Right kidney (tissue), 1 donor: ENCODE data around the gene KCNK2.

ENCODE experiments used
- DNase-seq: peaks from one replicate; pipeline ENCODE4 v3.0.0-alpha.2; 2016

KCNK2 gene

DNA sequence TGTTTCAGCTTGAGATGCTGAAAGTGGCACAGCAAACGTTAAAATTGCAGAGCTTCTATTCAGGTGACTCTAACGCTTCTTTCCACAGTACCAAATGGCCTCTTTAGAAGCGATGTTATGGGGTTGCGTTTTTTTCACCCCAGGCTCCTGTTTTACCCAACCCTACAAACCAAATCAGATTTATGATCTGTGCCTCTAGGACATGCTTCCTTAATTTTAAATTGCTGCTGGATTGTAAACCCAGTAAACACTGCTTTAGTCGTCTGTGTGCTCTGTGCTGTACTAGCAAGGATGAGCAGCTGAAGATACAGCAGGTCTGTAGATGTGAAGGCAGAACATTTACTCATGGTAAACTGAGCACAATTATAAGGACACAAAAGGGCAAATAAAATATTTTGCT lies 13.0 kb downstream of the KCNK2 start:
- DNase-seq, result no peak

DNA sequence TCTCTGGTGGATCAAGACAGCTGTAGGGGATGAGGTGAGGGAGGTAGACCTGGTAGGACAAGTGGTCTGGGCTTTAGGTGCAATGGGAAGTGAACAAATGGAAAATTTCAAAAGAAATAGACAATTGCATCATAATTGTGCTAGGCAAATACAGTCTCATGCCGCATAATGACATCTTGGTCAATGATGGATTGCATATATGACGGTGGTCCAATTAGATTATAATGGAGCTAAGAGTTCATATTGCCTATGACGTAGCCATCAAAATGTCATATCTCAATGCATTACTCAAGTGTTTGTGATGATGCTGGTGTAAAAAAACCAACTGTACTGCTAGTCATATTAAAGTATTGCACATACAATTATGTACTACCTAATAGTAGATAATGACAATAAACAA lies 19.0 kb downstream of the KCNK2 start:
- no peak for DNase-seq

DNA sequence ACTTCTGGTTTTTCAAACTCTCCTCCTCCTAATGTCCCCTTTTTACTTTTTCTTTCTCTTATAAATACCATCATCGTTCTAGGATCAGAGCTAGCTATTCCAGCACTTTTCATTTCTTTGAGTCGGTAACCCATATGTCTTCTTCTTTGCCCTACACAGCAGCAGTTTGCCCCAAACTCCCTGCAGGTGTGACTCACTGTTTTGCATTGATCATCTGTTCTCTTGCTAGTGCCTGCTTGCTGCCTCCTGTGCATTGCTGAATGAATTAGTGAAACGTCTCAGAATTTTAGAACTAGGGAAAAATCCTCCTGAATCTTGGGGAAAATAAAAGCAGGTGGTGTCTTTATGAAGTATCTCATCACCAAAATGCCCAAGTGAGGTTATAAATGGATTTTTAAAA lies 21.7 kb downstream of the KCNK2 start:
- DNase-seq, result no peak

DNA sequence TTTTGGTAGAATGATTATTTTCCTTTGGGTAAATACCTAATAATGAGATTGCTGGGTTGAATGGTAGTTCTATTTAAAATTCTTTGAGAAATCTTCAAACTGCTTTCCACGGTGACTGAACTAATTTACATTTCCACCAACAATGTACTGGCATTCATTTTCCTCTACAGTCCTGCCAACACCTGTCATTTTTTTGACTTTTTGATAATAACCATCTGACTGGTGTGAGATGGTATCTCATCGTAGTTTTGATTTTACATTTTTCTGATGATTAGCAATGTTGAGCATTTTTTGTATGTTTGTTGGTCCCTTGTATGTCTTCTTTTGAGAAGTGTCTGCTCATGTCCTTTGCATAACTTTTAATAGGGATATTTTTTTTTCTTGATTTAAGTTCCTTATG lies 23.5 kb downstream of the KCNK2 start:
- DNase-seq, result no peak

DNA sequence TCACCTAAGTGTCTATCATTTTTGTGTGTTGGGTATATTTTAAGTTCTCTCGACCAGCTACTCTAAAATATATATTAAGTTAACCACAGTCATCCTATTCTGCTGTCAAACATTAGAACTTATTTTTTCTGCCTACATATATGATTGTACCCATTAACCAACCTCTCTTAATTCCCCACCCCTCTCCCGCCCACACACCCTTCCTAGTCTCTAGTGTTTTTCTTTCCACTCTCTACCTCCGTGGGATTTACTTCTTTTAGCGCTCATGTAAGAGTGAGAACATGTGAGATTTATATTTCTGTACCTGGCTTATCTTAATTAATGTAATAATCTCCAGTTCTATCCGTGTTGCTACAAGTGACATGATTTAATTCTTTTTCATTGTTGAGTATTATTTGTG lies 26.6 kb downstream of the KCNK2 start:
- DNase-seq, result no peak

DNA sequence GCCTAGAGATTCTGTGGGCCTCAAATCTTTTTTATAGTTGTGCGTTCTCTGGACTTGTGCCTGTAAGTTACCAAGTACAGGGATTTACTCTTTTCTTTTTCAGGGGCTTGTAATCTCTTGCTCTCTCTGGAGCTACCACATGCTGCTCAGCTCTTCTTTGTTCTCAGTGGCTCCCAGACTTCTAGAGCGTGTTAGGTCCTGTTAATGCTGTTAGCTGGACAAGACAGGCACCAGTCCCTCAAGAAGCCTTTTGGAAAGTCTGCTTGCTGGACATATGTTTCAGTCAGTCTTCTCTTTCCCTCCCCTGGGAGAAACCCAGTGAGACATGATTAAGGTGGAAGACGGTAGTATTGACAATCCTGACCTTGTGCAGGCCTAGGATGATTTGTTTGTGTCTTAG lies 29.4 kb downstream of the KCNK2 start:
- DNase-seq, result no peak

DNA sequence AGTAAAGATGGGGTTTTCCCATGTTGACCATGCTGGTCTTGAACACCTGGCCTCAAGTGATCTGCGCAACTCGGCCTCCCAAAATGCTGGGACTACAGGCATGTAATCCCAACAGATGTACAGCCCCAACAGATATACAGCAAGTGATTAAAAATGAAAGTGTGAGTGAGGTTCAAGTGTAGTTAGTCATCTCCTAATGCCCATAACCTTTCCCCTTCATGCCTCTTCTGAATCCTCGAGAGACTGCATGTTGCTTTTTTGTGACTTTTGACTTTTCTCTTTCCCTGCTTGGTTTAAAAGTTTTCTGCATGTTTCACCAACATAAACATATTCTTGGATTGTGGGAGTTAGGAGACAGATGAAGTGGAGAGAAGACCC lies 31.2 kb downstream of the KCNK2 start:
- no peak for DNase-seq

DNA sequence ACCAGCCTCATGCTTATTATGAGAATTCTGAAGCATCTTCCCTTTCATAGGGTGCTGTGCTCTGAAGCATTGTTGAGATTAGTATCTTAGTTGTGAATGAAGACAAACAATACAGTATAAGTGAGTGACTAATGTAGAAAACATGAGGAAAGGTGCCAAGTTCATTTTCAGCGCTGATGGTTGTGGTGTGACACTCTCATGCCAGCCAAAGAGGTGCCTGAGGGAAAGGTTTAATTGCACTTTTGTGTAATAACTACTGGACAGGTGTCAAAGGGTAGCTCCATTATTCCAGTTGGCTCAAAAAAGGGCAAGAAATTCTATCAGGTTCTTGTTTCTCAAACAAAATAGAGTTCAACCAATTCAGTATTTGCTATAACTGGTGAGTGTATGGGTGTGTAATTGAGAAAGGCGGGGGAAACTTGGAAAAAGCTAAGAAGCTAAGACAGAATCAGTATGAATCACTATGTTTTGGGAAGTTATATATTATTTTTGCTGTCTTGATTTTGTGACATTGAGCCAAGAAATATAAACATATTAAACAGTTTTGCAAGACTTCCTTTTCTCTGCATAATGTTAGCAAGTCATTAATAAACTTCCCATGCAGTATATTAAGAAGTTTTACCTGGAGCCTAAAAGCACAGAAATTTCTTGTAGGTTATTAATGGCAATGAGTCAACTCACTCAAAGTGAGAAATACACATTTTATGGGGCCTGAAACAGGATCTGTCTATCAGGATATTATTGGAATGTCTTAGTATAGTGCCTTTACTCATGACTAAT lies 31.8 kb downstream of the KCNK2 start:
- no peak for DNase-seq

DNA sequence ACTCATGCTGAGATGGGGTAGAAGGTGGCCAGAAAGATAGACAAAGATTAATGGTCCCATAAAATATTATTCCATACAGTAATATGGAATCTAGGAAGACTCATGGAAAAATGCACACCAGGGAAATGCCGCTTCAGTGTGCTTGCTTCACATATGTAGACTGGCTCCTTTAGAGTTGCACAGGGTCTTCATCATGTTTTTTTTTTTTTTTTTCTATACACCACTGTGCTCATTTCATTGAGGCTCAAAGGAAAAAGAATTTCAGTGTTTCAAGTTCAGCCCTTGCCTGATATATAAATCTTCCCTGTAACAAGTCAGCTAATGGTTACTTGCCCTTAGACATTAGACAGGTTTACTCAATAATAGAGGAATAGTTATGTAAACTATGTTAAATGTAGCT lies 33.2 kb downstream of the KCNK2 start:
- no peak for DNase-seq

DNA sequence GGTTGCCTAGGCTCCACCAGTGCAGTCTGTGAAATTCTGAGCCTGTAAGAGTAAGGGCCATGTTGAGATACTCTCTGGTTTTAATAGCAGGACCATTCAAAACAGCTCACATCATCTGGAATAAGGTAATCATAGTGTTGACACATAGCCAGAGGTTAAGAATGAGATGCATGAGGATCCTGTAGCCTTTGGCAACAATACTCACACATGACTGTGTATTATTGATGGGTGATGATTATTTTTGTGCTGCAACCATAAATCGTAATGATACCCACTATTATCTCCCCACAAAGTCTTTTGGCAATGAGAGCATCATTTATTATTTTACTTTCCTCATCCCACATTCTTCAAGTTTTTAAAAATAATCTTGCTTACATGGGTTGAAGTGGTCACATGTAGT lies 35.5 kb downstream of the KCNK2 start:
- DNase-seq, result no peak

DNA sequence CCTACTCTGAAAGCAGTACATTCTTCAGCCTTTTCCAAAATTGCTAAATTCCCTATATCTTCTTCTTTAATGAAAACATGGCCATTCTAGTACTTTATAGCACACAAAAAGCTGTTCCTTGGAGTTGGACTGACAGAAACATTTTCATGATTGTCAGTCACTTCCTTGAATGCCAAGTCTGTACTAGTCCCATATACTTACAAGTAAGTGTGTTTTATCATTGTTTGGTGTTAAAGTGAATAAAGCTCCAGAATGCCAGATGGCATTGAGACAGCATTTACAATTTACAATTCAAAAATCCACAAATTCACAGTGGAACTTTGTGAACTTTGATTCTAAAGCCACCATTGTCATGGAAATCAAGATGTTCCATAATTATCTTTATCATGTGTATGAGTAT lies 36.5 kb downstream of the KCNK2 start:
- DNase-seq, result no peak

DNA sequence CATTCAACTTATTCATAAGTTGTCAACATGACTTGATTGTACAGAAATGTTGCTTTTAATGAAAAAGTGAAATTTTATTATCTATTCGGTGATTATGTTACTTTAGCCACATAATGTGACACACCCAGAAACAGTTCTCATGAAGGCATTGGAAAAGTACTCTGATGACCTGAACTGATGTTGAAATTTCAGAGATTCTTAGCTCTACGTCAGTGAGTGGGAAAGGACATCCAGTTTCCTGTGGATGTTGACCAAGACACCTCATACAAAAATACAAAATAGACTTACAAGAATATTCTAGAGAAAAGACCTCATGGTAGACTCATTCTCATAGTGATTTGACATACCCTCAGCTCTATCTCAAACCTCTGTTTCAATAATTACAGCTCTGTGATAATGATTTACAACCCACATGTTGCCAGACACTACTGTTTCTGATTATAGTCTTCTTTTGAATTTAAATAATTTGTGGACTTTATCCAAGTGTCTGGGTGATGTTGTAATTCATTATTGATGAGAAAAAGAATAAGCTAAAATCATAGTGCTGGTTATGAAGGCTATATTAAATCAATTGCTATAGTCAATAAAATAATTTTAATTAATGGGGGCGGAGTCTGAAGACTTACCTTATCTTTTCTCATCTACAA lies 37.3 kb downstream of the KCNK2 start:
- DNase-seq, result no peak

DNA sequence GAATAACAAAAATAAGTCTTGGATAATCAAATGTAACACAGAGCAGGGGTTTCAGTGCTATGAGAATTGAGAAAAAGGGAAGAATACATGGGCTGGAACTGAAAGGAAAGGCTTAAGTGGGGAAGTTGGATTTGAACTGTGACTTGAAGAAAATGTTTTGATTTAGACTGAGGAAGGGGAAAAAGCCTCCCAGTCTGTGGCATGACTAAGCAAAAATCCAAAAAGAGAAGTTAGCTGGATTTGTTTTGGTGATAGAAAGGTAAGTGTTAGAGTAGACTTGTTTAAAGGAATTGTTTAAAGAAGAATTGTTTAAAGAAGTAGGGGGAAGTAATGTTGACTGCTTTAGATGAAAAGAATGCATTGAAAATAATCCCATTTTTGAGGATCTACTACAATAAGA lies 46.0 kb downstream of the KCNK2 start:
- no peak for DNase-seq

DNA sequence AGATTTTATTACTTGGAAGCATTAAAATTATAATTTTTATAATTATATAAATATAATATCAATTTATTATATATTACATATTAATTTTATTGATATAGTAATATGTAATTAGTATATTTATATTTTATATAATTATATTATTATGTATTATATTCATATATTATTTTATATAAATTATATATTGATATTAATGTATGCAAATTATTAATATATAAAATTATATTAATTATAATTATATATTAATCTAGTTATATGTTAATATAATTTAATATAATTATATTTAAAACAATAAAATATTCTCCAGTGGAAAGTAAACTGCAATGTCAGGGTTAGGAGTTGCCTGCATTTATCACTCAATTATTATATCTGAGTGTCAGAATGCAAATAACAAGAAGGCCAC lies 48.8 kb downstream of the KCNK2 start:
- no peak for DNase-seq

DNA sequence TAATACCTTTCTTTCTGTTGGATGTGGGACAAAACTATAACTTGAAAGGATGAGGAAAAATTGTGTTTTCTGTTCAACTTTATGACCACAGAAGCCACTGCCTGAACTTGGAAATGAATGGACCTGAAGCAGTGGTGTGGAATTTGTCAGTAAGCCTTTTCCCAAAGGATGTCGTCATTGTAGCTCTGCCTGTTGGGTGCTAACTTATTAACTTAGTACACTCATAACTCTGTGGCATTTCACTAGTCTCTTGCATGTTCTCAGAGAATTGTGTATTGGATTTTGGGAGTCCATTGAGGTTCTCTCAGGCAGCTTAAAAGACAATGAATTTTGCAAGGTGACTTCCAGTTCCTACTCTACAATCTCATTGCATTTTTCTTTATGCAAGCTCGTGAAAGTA lies 49.6 kb downstream of the KCNK2 start:
- DNase-seq, result no peak

DNA sequence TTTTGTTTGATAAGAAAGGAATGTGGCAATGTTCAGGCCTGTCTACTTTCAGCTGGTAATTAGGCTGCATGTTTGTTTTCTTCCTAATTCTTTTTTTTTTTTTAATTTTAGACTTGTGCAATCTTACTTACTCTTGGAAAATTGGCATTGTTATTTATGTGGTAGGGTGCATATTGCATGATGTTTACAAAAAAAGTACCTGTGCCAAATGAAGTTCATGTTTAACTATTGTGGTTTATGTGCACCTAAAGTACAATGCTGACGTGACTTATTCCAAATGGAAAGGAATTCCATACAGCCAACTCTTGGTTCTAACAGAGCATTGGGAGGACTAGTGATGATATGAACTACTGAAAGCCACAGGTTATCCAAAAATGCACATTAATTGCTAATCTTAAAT lies 51.0 kb downstream of the KCNK2 start:
- DNase-seq, result no peak

DNA sequence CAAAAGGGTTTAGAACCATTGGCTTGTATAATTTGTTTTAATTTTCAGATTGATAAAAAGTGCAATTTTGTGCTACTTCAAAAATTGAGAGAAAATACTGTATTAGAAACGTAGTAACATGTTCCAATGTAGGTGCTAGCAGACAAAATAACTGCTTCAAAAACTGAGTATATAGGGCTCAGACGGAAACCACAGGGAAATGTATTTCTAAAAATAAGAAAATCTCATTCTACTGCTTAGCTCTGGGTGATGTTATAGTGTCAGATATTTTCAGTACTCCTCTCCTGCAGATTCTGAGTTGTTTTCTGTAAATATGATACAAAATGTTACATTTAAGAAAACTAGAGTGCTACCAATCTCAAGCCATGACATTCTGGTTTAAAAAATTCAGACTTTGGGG lies 55.4 kb downstream of the KCNK2 start:
- no peak for DNase-seq

DNA sequence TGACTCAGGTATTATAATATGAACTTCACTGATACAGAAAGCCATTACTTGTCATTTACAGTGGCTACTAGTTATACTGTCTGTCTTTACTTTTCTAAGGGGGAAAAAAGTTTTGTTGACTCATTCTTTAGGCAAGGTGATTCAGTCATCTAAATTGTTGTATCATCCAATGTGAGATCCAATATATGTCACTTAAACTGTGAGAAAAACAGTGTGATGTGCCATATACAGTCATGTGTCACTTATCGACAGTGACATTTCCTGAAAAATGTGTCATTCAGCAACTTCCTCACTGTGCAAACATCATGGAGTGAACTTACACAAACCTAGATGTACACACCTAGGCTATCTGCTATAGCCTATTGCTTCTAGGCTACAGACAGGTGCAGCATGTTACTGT lies 57.6 kb downstream of the KCNK2 start:
- DNase-seq, result no peak

DNA sequence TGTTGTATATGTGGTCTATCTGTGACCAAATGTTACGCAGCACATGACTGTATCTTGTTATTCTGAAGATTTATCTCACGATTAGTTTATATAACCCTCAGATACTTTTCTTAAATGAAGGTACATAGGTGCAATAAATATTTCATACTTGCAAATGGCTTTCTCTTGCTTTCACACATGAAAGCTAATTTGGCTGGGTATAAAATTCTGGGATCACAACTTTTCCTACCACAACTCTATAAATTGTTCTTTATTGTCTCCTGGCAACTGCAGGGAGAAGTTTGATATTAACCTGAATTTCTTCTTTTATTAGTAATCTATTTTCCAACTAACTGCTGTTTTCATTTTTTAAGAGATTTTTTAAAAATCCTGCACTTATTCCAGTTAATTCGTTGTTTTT lies 58.9 kb downstream of the KCNK2 start:
- no peak for DNase-seq

DNA sequence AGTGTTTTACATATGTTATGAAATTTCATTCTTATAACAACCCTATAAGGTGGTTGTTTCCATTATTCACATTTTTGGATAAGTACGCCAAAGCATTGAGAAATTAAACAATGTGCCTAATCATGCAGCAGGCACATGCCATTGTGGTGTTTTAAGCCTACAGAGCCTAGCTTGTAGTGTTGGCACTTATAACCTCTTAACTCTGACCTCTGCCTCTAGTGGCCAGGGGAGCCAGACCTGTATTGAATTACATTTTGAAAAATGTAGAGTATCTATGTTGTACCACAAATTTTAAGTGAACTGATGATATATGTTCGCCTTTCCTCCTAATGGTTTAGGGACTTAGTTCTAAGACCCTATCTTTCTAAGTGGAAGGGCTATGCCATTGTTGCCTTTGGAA lies 61.0 kb downstream of the KCNK2 start:
- no peak for DNase-seq

DNA sequence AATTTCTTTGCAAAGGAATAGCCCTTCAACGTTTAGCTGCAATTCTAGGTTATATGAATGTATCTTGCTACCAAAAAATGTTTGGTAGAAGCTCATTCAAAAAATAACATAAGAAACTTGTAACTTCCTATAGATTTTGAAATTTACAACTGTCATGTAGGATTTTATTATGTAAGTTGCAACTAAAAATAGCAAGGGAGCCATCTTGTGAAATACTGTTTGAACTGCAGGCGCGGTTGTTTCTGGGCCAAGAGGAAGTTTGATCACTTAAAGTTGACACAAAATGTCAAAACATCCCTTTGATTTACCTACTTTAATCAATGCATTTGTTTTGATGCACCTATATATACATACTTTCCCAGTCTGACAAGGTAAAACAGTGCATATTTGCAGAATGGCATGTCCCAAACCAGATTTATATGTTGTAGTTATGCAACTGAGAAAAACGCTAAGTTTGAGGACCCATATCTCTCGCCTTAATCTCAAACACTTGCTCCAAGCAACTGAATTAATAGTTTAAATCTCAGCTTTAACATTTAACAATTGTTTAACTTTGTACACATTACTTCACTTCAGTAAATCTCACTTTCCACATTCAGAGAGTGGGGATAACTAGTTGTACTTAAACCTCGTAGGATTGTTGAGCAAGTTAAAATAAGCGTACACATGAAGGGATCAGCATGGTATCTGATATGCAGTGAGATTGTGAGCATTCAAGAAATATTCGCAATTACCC lies 63.9 kb downstream of the KCNK2 start:
- no peak for DNase-seq

DNA sequence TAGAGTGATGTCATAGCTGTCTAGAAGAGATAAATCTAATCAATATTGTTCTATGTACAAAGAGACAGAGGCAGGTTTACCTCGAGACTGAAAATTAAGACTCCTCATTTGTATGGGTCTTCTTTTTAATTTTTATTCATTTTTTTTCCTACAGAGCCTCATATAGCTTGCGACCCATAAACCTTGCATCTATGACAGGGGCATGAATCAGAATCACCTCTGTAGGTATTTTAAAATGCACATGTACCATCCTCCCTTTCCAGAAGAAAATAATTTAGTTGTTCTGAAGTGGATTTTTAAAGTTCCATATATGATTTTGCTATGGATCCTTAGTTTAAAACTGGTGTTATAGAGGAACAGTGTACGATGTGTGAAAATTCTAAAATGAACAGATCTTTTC lies 64.5 kb downstream of the KCNK2 start:
- no peak for DNase-seq

DNA sequence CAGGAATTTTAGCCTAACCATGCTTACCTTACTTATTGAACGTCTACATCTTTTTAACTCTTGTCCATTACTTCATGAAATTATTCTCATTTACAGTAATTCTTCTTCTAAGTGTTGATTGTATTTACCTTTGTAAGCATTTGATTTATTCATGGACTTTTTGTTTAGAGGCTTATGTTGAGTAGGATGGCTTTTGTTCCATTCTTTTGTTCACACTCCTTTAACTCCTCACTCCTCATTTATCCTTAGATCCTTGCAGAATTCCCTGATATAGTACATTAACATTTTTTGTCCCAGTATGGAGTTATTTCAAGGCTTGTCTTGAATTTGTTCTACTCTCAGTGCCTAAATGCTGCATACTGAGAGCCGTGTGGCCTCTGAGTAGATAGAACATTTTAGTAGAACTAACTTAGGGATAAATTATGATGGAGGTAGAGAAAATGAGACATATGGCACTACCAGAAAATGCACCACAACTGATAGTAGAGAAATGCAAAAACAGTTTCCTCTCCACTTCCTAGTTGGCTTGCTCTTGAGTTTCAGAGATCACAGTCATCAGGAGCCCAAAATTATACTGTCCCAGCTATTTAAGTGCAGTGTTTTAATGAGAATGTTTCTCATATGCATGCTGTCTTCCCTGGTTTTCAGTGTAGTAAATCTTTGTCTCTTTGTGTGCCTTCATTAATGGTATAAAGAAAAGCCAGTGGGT lies 69.5 kb downstream of the KCNK2 start:
- DNase-seq, result no peak
